GM12801 (cell line): ENCODE measurements around the gene PGGT1B.

Source experiments
- CTCF ChIP-seq: IDR thresholded peaks from one replicate; pipeline ENCODE4 v1.5.1; 2011; ENCODE audit warnings: control low read depth; ENCODE audit not compliant: insufficient read length; ENCODE audit errors: extremely low read depth

PGGT1B gene

GRCh38 chr5:115272297-115272958 is 9.8 kb upstream of the PGGT1B start:
- TF ChIP-seq CTCF, result no peak

- TF ChIP-seq CTCF, result no peak
Observed at GRCh38 chr5:115271295-115272050, 8.8 kb upstream of the PGGT1B start.

- TF ChIP-seq CTCF, result no peak
Observed at GRCh38 chr5:115267617-115268016, 4.9 kb upstream of the PGGT1B start.

GRCh38 chr5:115265220-115265619 is 2.5 kb upstream of the PGGT1B start:
- TF ChIP-seq CTCF, result no peak

GRCh38 chr5:115264786-115265185 is 2.1 kb upstream of the PGGT1B start:
- no peak for TF ChIP-seq CTCF

GRCh38 chr5:115263078-115263380 is 352 bp upstream of the PGGT1B start:
- no peak for TF ChIP-seq CTCF

- no peak for TF ChIP-seq CTCF
Observed at GRCh38 chr5:115262011-115262320, 711 bp downstream of the PGGT1B start.
